K562 (cell line): ENCODE results near the gene ARHGEF6. TPM values are rescaled to one million over a fixed set of nuclear protein-coding genes. Genes with fewer than 3 reads are reported as not detected.

Experiments used
- ATAC-seq: fragments of 200-7000 bp; cut with Tn5 transposase; 3 replicates; pipeline ENCODE4 v1.9.1; 2020; ENCODE audit warnings: moderate library complexity
- BruUV-seq: library from RNA; stranded (reverse); fragments of 400-500 nt; replicated peaks from 2 replicates; lab custom pipeline; 2021; lab: Mats Ljungman, UMichigan
- CTCF ChIA-PET: fragments of 300-600 bp; formaldehyde crosslinking; extraction: SDS; loops from one replicate; lab custom pipeline; 2021; ENCODE audit warnings: low intra/inter-chr PET ratio; lab: Yijun Ruan, JAX
- POLR2A ChIA-PET: fragments of 300-600, 350-650 bp; sonication (Branson Sonifier 250); formaldehyde crosslinking; extraction: SDS; loops from one replicate; lab custom pipeline; 2021; ENCODE audit warnings: antibody characterized with exemption, inconsistent platforms; lab: Yijun Ruan, JAX
- DNase-seq, 4 experiments: peaks; one replicate each; pipeline versions ENCODE4 v3.0.0 to v3.0.0-alpha.2; 2011 to 2018; ENCODE audit warnings: low spot score in 3 of 4, mixed read lengths in 3 of 4; ENCODE audit errors: extremely low read depth in 1 of 4
- FAIRE-seq: peaks from 2 replicates; lab custom pipeline; 2011; peaks lifted over from hg19 to GRCh38; lab: Jason Lieb, UNC
- H2AFZ ChIP-seq: 2 replicates; pipeline ENCODE4 v1.6.0; 2011; ENCODE audit warnings: low read depth, low read length, control low read depth, inconsistent platforms
- H3K27ac ChIP-seq: fragments of 200-600 bp; 3 replicates; pipeline ENCODE4 v1.8.0; 2011; ENCODE audit warnings: low read depth, mild to moderate bottlenecking, control low read depth, inconsistent platforms, low read length, moderate library complexity, mixed read lengths; ENCODE audit errors: extremely low read depth
- H3K27me3 ChIP-seq, 2 experiments: fragments of 300-600 bp in 1 of 2; 2 replicates in 1 of 2; 3 replicates in 1 of 2; pipeline versions ENCODE4 v1.6.0 to v1.8.0; 2011; ENCODE audit warnings: inconsistent platforms in 2 of 2, low read length in 2 of 2, mild to moderate bottlenecking in 1 of 2, mixed read lengths in 1 of 2, moderate library complexity in 1 of 2; ENCODE audit not compliant: control insufficient read depth in 2 of 2, insufficient read depth in 2 of 2
- H3K36me3 ChIP-seq: fragments of 300-600 bp; 3 replicates; pipeline ENCODE4 v1.8.0; 2011; ENCODE audit warnings: mild to moderate bottlenecking, low read length, inconsistent platforms; ENCODE audit not compliant: control insufficient read depth, insufficient read depth
- H3K4me1 ChIP-seq, 2 experiments: fragments of 200-600 bp in 1 of 2; replicated peaks in 1 of 2; 2 replicates in 1 of 2; 3 replicates in 1 of 2; pipeline versions ENCODE4 v1.5.1 to v1.8.0; 2011; ENCODE audit warnings: inconsistent platforms in 2 of 2, low read length in 2 of 2, mild to moderate bottlenecking in 1 of 2, mixed read lengths in 1 of 2, moderate library complexity in 1 of 2; ENCODE audit not compliant: control insufficient read depth in 2 of 2, insufficient read depth in 2 of 2
- H3K4me2 ChIP-seq: 2 replicates; pipeline ENCODE4 v1.6.1; 2011; ENCODE audit warnings: low read length, control low read depth, inconsistent platforms, mixed read lengths; ENCODE audit not compliant: insufficient read depth
- H3K4me3 ChIP-seq: fragments of 200-600 bp; sonication (generic), shearing (Covaris generic); 2 replicates; pipeline ENCODE4 v1.5.1; 2016; ENCODE audit warnings: control low read depth, inconsistent platforms
- H3K79me2 ChIP-seq: fragments of 200-600 bp; 3 replicates; pipeline ENCODE4 v1.8.0; 2011; ENCODE audit warnings: low read length, inconsistent platforms; ENCODE audit not compliant: control insufficient read depth, insufficient read depth
- H3K9ac ChIP-seq, 2 experiments: 2 replicates each; pipeline versions ENCODE4 v1.6.0 to v1.6.1; 2011; ENCODE audit warnings: low read depth in 2 of 2, low read length in 2 of 2, control low read depth in 1 of 2, inconsistent platforms in 1 of 2, mild to moderate bottlenecking in 1 of 2, mixed read lengths in 1 of 2; ENCODE audit not compliant: insufficient read depth in 1 of 2
- H3K9me1 ChIP-seq: one replicate; pipeline ENCODE4 v1.6.0; 2011; ENCODE audit warnings: inconsistent platforms, mild to moderate bottlenecking, low read length, moderate library complexity; ENCODE audit not compliant: control insufficient read depth, insufficient read depth
- H3K9me3 ChIP-seq: replicated peaks from 2 replicates; pipeline ENCODE4 v1.5.1; 2011; ENCODE audit warnings: low read depth, low read length, inconsistent platforms; ENCODE audit not compliant: control insufficient read depth, insufficient read depth
- H4K20me1 ChIP-seq: replicated peaks from 2 replicates; pipeline ENCODE4 v1.6.1; 2011; ENCODE audit warnings: low read length, inconsistent platforms, mixed read lengths; ENCODE audit not compliant: control insufficient read depth, insufficient read depth
- MBD2 ChIP-seq: sonication (generic); IDR thresholded peaks from 2 replicates; pipeline ENCODE4 v1.6.1; 2016; ENCODE audit warnings: low read depth, borderline replicate concordance
- NR1H2 ChIP-seq: sonication (generic); formaldehyde crosslinking; IDR thresholded peaks from 2 replicates; pipeline ENCODE4 v1.4.0; 2020; ENCODE audit warnings: mild to moderate bottlenecking, missing genetic modification reagents
- SNAPC5 ChIP-seq: fragments of 250-450 bp; sonication (Bioruptor Pico); IDR thresholded peaks from 2 replicates; pipeline ENCODE4 v1.8.0; 2021; ENCODE audit warnings: moderate library complexity, mild to moderate bottlenecking, inconsistent platforms
- WGBS: fragments of 100-300 bp; shearing (Covaris generic); methylation state at CpG from one replicate; pipeline ENCODE4 v1.1.6; 2016; ENCODE audit warnings: low coverage, mixed read lengths; ENCODE audit not compliant: insufficient coverage; ENCODE audit errors: missing lambda C conversion rate; 5-methylcytosine and 5-hydroxymethylcytosine counted together
- in situ Hi-C: fragments of 300-500 bp; cut with MboI; formaldehyde crosslinking; loops from 4 replicates; pipeline ENCODE4 v1.15.0; 2018; ENCODE audit warnings: inconsistent platforms, mixed read lengths
- intact Hi-C: fragments of 100-400 bp; cut with micrococcal nuclease; formaldehyde crosslinking; loops from 2 replicates; pipeline ENCODE4 v1.14.2; 2022
- polyA plus RNA-seq, 8 experiments: library from polyadenylated mRNA; depleted of rRNA in 4 of 8; stranded (reverse) in 5 of 8; unstranded in 3 of 8; fragments of >200 nt; fragmentation: Nextera tagmentation in 2 of 8; fragmentation: Illumina TruSeq in 1 of 8; extraction: Ambion mirVana in 2 of 8; extraction: Trizol in 1 of 8; gene quantifications; 2 replicates each; pipeline versions ENCODE4 v1.2.1 to v1.2.3, GENCODE V29; 2011 to 2014; ENCODE audit warnings: inconsistent platforms in 1 of 8, missing spikeins in 1 of 8
- total RNA-seq, 7 experiments: library from RNA; depleted of rRNA in 6 of 7; stranded (reverse); fragments of >200 nt in 6 of 7; fragmentation: Illumina TruSeq in 2 of 7; extraction: Trizol in 2 of 7; gene quantifications; 2 replicates each; pipeline versions ENCODE4 v1.2.1 to v1.2.3, GENCODE V29; 2011 to 2021; ENCODE audit warnings: low replicate concordance in 1 of 7

The ARHGEF6 gene
- total and polyA plus RNA-seq, 9 of the 15 experiments (the other 6 are each of a cell fraction or from before 2014, with no cell fraction given), result 2.9 to 22.1 (median 13.3) TPM

GRCh38 chrX:136620780-136621179, 160.0 kb downstream of the ARHGEF6 start:
- H3K4me1 ChIP-seq, result no peaks in the 10 kb centered on the region
- no TSS peak for BruUV-seq
- ChIA-PET POLR2A (no interaction called here), CTCF (no interaction called here)
- no peak for TF ChIP-seq NR1H2 (CRISPR knock-in tag)
- no peak overlapping the region for H2AFZ ChIP-seq
- no peak overlapping the region for H3K4me3 ChIP-seq
- H3K27me3 ChIP-seq, result peaks cover 0 to 14% of the 10 kb centered on the region in 2 experiments; a peak in 3 of 5 replicates
- no peak overlapping the region for H3K9ac ChIP-seq
- no peak for ATAC-seq
- DNase-seq, result no peak
- H3K36me3 ChIP-seq, result no peaks in the 10 kb centered on the region
- H3K4me2 ChIP-seq, result no peak overlapping the region
- H4K20me1 ChIP-seq, result no peaks in the 10 kb centered on the region
- in situ Hi-C loops (no loop called here), intact Hi-C loops (no loop called here)
- no peaks in the 10 kb centered on the region for H3K79me2 ChIP-seq
- H3K9me3 ChIP-seq, result no peaks in the 10 kb centered on the region
- no peak for FAIRE-seq
- no peak overlapping the region for H3K27ac ChIP-seq
- H3K9me1 ChIP-seq, result no peaks in the 10 kb centered on the region

DNA sequence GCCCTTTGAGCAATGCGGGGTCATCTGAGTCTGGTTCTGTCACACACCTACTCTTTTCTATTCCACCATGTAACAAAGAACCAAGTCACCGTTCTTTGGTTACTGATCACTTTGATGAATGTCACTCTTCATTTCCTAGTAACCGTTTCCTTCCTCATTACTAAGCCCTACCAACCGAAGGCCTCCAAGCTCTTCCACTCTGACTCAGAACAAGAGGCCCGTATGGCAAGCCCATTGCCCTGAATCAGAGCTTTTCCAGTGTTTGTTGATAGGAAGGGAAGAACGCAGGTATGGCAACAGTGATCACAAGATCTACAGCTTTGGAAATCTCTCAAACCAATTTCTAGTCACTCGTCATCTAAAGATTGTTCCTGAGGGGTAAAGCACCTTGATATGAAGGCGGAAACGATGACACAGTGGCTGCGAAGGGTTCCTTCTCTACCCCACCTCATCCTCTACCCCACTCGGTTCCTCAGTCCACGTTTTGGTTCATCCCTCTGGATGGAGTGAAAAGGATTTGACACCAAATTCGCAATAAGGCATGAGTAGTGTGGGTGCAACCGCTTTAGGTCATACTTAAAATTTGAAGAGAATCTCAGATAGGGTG, 160.7 kb downstream of the ARHGEF6 start:
- H3K36me3 ChIP-seq, result no peaks in the 10 kb centered on the region
- no peak for FAIRE-seq
- no peak overlapping the region for H3K4me2 ChIP-seq
- no peak overlapping the region for H3K9ac ChIP-seq
- H3K4me3 ChIP-seq, result no peak overlapping the region
- CTCF ChIA-PET, result no interaction called here
- H4K20me1 ChIP-seq, result no peaks in the 10 kb centered on the region
- H2AFZ ChIP-seq, result no peak overlapping the region
- POLR2A ChIA-PET, result no interaction called here
- no peaks in the 10 kb centered on the region for H3K9me1 ChIP-seq
- peaks cover 0 to 14% of the 10 kb centered on the region in 2 experiments; a peak in 3 of 5 replicates for H3K27me3 ChIP-seq
- no peak for ATAC-seq
- no peak overlapping the region for H3K27ac ChIP-seq
- DNase-seq, result no peak
- 2% methylated on average over 14 of the region's 14 CpGs for WGBS
- no peaks in the 10 kb centered on the region for H3K9me3 ChIP-seq
- no peak for TF ChIP-seq SNAPC5 (CRISPR knock-in tag)
- no peak for TF ChIP-seq MBD2
- intact Hi-C loops, result no loop called here
- in situ Hi-C loops, result no loop called here
- BruUV-seq, result no TSS peak
- no peaks in the 10 kb centered on the region for H3K4me1 ChIP-seq
- H3K79me2 ChIP-seq, result no peaks in the 10 kb centered on the region
